Neural cell (in vitro differentiated cells): Measurements from ENCODE around the gene ACTL8. TPM values are rescaled to one million over a fixed set of nuclear protein-coding genes. Genes with fewer than 3 reads are reported as not detected.

Source experiments
- H2AFZ ChIP-seq: fragments of 200-600, 300-800 bp; sonication (generic), shearing (Covaris generic); 2 replicates; pipeline ENCODE4 v1.6.0; 2014; ENCODE audit warnings: low read depth, mild to moderate bottlenecking, antibody characterized with exemption, low read length, moderate library complexity
- H3F3A ChIP-seq: fragments of 200-600 bp; shearing (Covaris generic); 2 replicates; pipeline ENCODE4 v1.6.1; 2016; ENCODE audit warnings: mild to moderate bottlenecking, moderate library complexity, mixed read lengths, antibody characterized with exemption, low read length; ENCODE audit not compliant: insufficient read depth, poor library complexity, severe bottlenecking
- H3K27ac ChIP-seq: fragments of 200-600, 300-800 bp; sonication (generic), shearing (Covaris generic); 2 replicates; pipeline ENCODE4 v1.5.1; 2014; ENCODE audit warnings: mild to moderate bottlenecking, low read length, moderate library complexity
- H3K27me3 ChIP-seq: fragments of 300-800, 200-600 bp; sonication (generic), shearing (Covaris generic); 2 replicates; pipeline ENCODE4 v1.6.0; 2014; ENCODE audit warnings: mild to moderate bottlenecking, low read depth, low read length, moderate library complexity; ENCODE audit not compliant: insufficient read depth
- H3K36me3 ChIP-seq: fragments of 300-800, 200-600 bp; sonication (generic), shearing (Covaris generic); 2 replicates; pipeline ENCODE4 v1.5.1; 2014; ENCODE audit warnings: mild to moderate bottlenecking, antibody characterized with exemption, low read length, moderate library complexity; ENCODE audit not compliant: insufficient read depth
- H3K4me2 ChIP-seq: fragments of 300-800, 200-600 bp; sonication (generic), shearing (Covaris generic); 2 replicates; pipeline ENCODE4 v1.6.0; 2014; ENCODE audit warnings: mild to moderate bottlenecking, low read length
- H3K4me3 ChIP-seq: fragments of 300-800, 200-600 bp; sonication (generic), shearing (Covaris generic); 2 replicates; pipeline ENCODE4 v1.5.1; 2014; ENCODE audit warnings: mild to moderate bottlenecking, low read length, moderate library complexity
- H3K79me2 ChIP-seq: fragments of 200-600 bp; shearing (Covaris generic); replicated peaks from 2 replicates; pipeline ENCODE4 v1.6.0; 2014; ENCODE audit warnings: mild to moderate bottlenecking, low read length, moderate library complexity; ENCODE audit not compliant: insufficient read depth
- H3K9ac ChIP-seq: fragments of 300-800, 200-600 bp; sonication (generic), shearing (Covaris generic); 2 replicates; pipeline ENCODE4 v1.6.1; 2016; ENCODE audit warnings: mild to moderate bottlenecking, low read length, mixed read lengths
- H3K9me2 ChIP-seq: fragments of 200-600 bp; shearing (Covaris generic); 2 replicates; pipeline ENCODE4 v1.6.1; 2016; ENCODE audit warnings: mild to moderate bottlenecking, low read length, mixed read lengths; ENCODE audit not compliant: insufficient read depth
- H3K9me3 ChIP-seq: fragments of 200-600, 300-800 bp; sonication (generic), shearing (Covaris generic); 2 replicates; pipeline ENCODE4 v1.6.1; 2016; ENCODE audit warnings: mild to moderate bottlenecking, mixed run types, low read length, moderate library complexity, mixed read lengths
- H4K20me1 ChIP-seq: fragments of 200-600 bp; shearing (Covaris generic); 2 replicates; pipeline ENCODE4 v1.6.1; 2016; ENCODE audit warnings: mild to moderate bottlenecking, mixed run types; ENCODE audit not compliant: insufficient read depth
- EP300 ChIP-seq: fragments of 450-650 bp; conservative IDR thresholded peaks from 2 replicates; pipeline ENCODE4 v1.6.1; 2014; ENCODE audit warnings: antibody characterized with exemption, mild to moderate bottlenecking, moderate library complexity; ENCODE audit not compliant: poor library complexity, severe bottlenecking
- EZH2 ChIP-seq: fragments of 200-600, 300-800 bp; shearing (Covaris generic), sonication (generic); IDR thresholded peaks from 2 replicates; pipeline ENCODE4 v1.6.1; 2014; ENCODE audit warnings: antibody characterized with exemption, low read length, borderline replicate concordance, mild to moderate bottlenecking; ENCODE audit not compliant: insufficient read depth, poor library complexity, severe bottlenecking
- MXI1 ChIP-seq: fragments of 450-650 bp; conservative IDR thresholded peaks from 2 replicates; pipeline ENCODE4 v1.6.1; 2014; ENCODE audit warnings: antibody characterized with exemption, mild to moderate bottlenecking; ENCODE audit not compliant: poor library complexity, severe bottlenecking
- POLR2AphosphoS5 ChIP-seq: IDR thresholded peaks from 2 replicates; pipeline ENCODE4 v1.6.1; 2012
- RAD21 ChIP-seq: fragments of 450-650 bp; conservative IDR thresholded peaks from 2 replicates; pipeline ENCODE4 v1.6.1; 2014; ENCODE audit warnings: antibody characterized with exemption, mild to moderate bottlenecking, moderate library complexity
- SMC3 ChIP-seq: fragments of 450-650 bp; conservative IDR thresholded peaks from 2 replicates; pipeline ENCODE4 v1.6.1; 2014; ENCODE audit warnings: antibody characterized with exemption, mild to moderate bottlenecking, moderate library complexity; ENCODE audit not compliant: poor library complexity
- TAF1 ChIP-seq: IDR thresholded peaks from 2 replicates; pipeline ENCODE4 v1.6.1; 2012; ENCODE audit warnings: low read depth
- polyA plus RNA-seq: library from polyadenylated mRNA; depleted of rRNA; stranded (reverse); fragments of >200 nt; gene quantifications from 2 replicates; pipeline ENCODE4 v1.2.3, GENCODE V29; 2014
- TF ChIP-seq, protein P1 (sequence below): IDR thresholded peaks from 2 replicates; pipeline ENCODE4 v1.6.1; 2012; ENCODE audit warnings: borderline replicate concordance
- TF ChIP-seq, protein P2 (sequence below): fragments of 450-650 bp; IDR thresholded peaks from 2 replicates; pipeline ENCODE4 v1.5.1; 2014; ENCODE audit warnings: antibody characterized with exemption, mild to moderate bottlenecking, moderate library complexity; ENCODE audit not compliant: poor library complexity, severe bottlenecking

The ACTL8 gene
- polyA plus RNA-seq, 1 donor from 2014 or later: not detected

DNA sequence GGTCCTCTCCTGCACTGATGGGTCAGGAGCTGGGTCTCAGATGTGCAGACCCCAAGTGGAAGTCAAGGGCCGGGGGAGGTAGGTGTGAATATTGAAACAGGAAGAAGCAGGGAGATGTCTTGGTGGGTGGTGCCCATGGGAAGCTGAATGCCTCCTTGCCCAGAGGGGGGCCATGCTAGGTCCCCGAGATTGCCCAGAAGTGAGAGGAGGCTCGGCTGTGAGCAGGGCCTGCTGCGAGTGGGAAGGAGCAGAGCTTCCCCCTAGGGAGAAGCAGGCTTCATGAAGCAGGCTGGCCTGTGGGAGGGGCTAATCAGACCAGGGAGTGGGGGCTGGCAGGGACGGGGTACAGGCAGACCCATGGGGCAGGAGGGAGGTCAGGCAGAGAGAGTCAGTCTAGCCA, 87.6 kb downstream of the ACTL8 start:
- Histone ChIP-seq H3K4me2 (no peak overlapping the region), H3K27ac (no peak overlapping the region), H3K9me2 (no peaks in the 10 kb centered on the region), H3K36me3 (no peaks in the 10 kb centered on the region), H3K9ac (no peak overlapping the region), H3K79me2 (no peaks in the 10 kb centered on the region), H3K4me3 (no peak overlapping the region), H3K27me3 (no peaks in the 10 kb centered on the region), H3K9me3 (no peaks in the 10 kb centered on the region), H4K20me1 (no peaks in the 10 kb centered on the region), H3F3A (no peaks in the 10 kb centered on the region), H2AFZ (no peak overlapping the region)
- TF ChIP-seq, protein P1, sequence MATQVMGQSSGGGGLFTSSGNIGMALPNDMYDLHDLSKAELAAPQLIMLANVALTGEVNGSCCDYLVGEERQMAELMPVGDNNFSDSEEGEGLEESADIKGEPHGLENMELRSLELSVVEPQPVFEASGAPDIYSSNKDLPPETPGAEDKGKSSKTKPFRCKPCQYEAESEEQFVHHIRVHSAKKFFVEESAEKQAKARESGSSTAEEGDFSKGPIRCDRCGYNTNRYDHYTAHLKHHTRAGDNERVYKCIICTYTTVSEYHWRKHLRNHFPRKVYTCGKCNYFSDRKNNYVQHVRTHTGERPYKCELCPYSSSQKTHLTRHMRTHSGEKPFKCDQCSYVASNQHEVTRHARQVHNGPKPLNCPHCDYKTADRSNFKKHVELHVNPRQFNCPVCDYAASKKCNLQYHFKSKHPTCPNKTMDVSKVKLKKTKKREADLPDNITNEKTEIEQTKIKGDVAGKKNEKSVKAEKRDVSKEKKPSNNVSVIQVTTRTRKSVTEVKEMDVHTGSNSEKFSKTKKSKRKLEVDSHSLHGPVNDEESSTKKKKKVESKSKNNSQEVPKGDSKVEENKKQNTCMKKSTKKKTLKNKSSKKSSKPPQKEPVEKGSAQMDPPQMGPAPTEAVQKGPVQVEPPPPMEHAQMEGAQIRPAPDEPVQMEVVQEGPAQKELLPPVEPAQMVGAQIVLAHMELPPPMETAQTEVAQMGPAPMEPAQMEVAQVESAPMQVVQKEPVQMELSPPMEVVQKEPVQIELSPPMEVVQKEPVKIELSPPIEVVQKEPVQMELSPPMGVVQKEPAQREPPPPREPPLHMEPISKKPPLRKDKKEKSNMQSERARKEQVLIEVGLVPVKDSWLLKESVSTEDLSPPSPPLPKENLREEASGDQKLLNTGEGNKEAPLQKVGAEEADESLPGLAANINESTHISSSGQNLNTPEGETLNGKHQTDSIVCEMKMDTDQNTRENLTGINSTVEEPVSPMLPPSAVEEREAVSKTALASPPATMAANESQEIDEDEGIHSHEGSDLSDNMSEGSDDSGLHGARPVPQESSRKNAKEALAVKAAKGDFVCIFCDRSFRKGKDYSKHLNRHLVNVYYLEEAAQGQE: no peak
- TF ChIP-seq EZH2 (no peak), EP300 (no peak), SMC3 (no peak), RAD21 (no peak), TAF1 (no peak)
- TF ChIP-seq, protein P2, sequence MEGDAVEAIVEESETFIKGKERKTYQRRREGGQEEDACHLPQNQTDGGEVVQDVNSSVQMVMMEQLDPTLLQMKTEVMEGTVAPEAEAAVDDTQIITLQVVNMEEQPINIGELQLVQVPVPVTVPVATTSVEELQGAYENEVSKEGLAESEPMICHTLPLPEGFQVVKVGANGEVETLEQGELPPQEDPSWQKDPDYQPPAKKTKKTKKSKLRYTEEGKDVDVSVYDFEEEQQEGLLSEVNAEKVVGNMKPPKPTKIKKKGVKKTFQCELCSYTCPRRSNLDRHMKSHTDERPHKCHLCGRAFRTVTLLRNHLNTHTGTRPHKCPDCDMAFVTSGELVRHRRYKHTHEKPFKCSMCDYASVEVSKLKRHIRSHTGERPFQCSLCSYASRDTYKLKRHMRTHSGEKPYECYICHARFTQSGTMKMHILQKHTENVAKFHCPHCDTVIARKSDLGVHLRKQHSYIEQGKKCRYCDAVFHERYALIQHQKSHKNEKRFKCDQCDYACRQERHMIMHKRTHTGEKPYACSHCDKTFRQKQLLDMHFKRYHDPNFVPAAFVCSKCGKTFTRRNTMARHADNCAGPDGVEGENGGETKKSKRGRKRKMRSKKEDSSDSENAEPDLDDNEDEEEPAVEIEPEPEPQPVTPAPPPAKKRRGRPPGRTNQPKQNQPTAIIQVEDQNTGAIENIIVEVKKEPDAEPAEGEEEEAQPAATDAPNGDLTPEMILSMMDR: no peak

DNA sequence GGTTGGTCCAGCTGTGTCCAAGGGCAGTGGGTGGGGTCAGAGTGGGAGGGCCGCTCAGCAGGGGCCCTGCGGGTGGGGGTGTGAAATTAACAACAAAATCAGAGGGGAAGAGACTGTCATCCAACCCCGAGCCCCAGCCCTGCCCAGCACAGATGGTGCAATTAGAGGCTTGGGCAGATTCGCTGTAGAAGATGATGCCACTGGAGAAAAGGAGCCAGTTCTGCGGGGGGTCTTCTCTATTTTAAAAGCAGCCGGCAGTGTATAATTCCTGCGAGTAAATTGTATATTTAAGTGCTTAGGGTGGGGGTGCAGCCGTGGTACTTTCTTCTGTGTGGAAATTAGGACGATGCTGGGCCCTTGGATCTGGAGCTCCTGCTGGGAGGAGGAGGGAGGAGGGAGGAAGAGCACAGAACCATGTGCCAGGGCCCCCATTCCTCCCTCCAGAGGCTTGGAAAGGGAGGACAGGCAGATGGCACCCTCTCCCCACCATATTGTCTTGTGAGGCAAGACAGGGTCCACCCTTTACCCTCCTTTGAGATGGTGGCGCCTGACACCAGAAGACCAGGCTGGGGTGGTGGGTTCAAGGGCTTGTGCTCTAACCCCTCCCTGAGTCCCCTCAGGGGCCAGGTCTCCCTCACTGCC, 89.2 kb downstream of the ACTL8 start:
- Histone ChIP-seq H4K20me1 (no peaks in the 10 kb centered on the region), H3K9me2 (no peaks in the 10 kb centered on the region), H3K27ac (no peak overlapping the region), H3K36me3 (no peaks in the 10 kb centered on the region), H3F3A (no peaks in the 10 kb centered on the region), H3K27me3 (no peaks in the 10 kb centered on the region), H2AFZ (no peak overlapping the region), H3K79me2 (no peaks in the 10 kb centered on the region), H3K9ac (no peak overlapping the region), H3K4me3 (no peak overlapping the region), H3K9me3 (no peaks in the 10 kb centered on the region), H3K4me2 (no peak overlapping the region)
- TF ChIP-seq EP300 (no peak), TAF1 (no peak), SMC3 (no peak), POLR2AphosphoS5 (no peak), MXI1 (no peak), EZH2 (no peak), RAD21 (no peak)
- TF ChIP-seq, protein P2: no peak
- TF ChIP-seq, protein P1: no peak
